Measurements from ENCODE around the gene CHORDC1.
"Not testable (repeated sequence)": the region's sequence is repeated elsewhere in the genome, so short reads cannot be mapped to it uniquely, and the experiment has no call there.

Gene CHORDC1

GRCh38 chr11:90216611-90217010, 6.2 kb downstream of the CHORDC1 start:
- no peak for DNase-seq (ENCODE audit: low read depth in 1 of 2, low spot score in 1 of 2)

DNA sequence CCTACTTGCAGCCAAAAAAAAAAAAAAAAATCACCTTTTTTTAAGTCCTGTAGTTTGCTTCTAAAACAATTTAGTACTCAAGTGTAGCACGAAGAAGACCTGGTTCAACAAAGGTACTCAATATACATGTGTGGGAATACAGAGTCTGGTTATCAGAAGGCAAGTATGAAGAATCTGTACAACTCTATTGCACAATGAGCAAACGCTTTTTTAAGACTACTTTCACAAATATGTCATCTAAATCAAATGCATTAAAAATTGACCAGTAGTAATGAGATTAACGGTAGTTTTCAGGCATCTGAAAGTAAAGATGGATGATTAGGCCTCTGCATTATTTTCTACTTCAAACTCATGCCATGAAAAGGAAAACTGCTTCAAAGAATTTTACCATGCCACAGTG, 9.5 kb downstream of the CHORDC1 start:
- DNase-seq (ENCODE audit: low read depth in 1 of 2, low spot score in 1 of 2) = no peak

- no peak for DNase-seq (ENCODE audit: low read depth in 1 of 2, low spot score in 1 of 2)
These were observed 14.0 kb downstream of the CHORDC1 start for GRCh38 chr11:90208857-90209256.

- DNase-seq (ENCODE audit: low read depth in 1 of 2, low spot score in 1 of 2) = not testable (repeated sequence)
These were observed 14.9 kb downstream of the CHORDC1 start for GRCh38 chr11:90207992-90208391.

DNA sequence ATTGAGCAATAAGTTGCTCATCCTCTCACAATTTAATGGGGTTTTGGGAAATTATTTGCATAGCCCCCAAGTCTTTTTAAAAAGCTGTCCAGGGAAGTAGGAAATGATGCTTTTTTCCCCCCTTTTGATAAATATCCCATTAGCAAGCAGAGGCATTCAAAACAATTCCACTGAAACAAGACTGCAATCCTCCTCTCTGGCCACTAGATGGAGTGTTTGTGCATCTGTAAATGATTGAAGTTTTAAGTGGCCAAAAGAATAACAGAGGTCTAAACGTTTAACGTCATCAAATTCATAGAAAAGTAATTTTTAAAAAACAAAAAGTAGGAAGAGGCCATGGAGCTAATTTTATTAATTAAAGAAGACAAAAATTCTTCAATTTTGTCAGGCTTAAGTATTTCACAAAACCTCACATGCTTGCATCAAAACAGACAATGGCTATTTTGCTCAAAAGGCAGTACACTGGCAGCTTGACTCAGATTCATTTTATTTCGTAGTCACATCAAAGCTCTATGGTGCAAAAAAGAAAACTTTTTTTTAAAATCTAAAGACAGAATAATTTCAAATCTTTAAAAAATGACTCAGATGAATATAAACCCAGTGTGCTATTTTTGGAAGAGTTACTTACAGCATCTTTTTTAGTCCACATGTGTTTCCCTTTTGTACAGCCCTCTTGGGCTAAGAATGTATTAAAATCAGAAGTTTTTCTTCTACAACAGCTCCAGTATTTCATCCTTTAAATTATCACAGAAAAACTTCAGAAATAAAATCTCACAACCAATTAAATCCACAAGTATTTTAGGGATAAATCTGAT, 17.8 kb downstream of the CHORDC1 start:
- no peak for DNase-seq (ENCODE audit: low read depth in 1 of 2, low spot score in 1 of 2)

GRCh38 chr11:90204407-90204806, 18.4 kb downstream of the CHORDC1 start:
- DNase-seq (ENCODE audit: low read depth in 1 of 2, low spot score in 1 of 2) = no peak

- DNase-seq (ENCODE audit: low read depth in 1 of 2, low spot score in 1 of 2) = no peak
These were observed 20.5 kb downstream of the CHORDC1 start for GRCh38 chr11:90202342-90202741.

- no peak for DNase-seq (ENCODE audit: low read depth in 1 of 2, low spot score in 1 of 2)
These were observed 25.5 kb downstream of the CHORDC1 start for GRCh38 chr11:90197377-90197776.

DNA sequence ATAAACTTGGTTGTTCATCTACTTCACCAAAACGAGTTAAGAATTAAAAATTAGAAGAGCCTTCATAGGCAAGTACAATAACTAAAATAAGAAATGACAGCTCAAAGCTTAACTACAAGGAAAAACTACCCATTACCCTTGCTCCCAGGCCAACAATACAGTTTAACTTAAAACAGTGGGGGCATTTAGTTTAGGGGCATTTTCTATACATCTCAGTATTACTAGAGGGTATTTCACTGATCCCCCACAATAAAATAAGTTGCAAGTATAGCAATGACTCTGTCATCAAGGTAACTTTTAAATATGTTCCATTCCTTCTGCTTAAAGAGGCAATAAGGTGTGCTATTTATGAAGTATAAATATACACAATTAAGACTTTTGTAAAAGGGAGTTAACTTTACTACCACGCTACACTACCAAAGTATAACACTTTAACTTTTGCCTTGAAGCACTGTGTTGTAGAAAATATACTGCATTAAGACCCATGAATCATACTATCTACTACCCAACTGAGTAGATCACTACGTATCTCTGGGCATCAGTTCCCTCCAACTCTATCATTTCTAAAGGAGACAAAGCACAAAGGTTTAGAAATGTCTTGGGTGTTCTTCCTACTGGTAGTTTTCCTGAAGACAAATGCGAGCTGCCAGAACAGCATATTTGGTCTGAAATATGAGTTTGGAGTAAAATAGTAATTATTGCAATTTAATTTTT, 29.8 kb downstream of the CHORDC1 start:
- DNase-seq (ENCODE audit: low read depth in 1 of 2, low spot score in 1 of 2) = no peak

GRCh38 chr11:90189011-90189410, 33.8 kb downstream of the CHORDC1 start:
- DNase-seq (ENCODE audit: low read depth in 1 of 2, low spot score in 1 of 2) = no peak

GRCh38 chr11:90187839-90188238, 35.0 kb downstream of the CHORDC1 start:
- DNase-seq (ENCODE audit: low read depth in 1 of 2, low spot score in 1 of 2) = no peak

DNA sequence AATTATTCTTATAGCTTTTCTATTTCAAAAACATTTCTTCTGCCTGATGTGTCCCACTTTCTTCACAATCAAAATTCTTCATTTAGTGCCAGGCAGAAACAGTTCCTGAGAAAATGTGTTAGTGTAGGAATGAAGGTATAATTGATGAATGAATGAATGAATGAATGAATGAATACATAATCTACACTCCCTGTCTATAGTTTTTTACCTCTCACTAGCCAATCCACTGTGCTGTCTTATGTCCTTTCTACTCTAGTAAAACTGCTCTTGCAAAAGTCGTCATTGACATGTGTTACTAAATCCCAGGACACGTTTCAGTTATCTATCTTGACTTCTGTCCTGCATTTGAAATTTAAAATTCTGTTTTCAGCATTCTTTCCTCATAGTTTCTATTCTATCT, 42.9 kb downstream of the CHORDC1 start:
- no peak for DNase-seq (ENCODE audit: low read depth in 1 of 2, low spot score in 1 of 2)

DNA sequence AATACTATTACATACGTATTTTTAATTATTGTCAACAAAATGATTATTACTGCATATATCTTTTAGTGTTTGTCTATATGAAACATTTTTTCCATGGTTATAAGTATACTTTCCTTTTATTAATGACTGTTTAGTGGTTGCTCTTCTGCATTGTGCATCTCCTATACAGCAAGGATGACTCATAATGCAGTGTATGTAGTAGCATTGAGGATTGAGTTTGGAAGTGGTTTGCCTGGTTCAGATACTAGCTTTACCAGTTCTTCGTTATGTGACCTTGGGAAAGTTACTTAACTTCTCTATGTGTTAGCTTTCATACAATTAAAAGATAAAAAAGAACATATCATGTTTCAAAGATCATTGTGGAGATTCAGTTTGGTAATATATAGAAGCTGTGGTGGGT, 44.1 kb downstream of the CHORDC1 start:
- no peak for DNase-seq (ENCODE audit: low read depth in 1 of 2, low spot score in 1 of 2)

GRCh38 chr11:90176069-90176468, 46.8 kb downstream of the CHORDC1 start:
- no peak for DNase-seq (ENCODE audit: low read depth in 1 of 2, low spot score in 1 of 2)

- no peak for DNase-seq (ENCODE audit: low read depth in 1 of 2, low spot score in 1 of 2)
These were observed 51.5 kb downstream of the CHORDC1 start for GRCh38 chr11:90171359-90171758.

- DNase-seq (ENCODE audit: low read depth in 1 of 2, low spot score in 1 of 2) = no peak
These were observed 54.3 kb downstream of the CHORDC1 start for GRCh38 chr11:90168571-90168970.

DNA sequence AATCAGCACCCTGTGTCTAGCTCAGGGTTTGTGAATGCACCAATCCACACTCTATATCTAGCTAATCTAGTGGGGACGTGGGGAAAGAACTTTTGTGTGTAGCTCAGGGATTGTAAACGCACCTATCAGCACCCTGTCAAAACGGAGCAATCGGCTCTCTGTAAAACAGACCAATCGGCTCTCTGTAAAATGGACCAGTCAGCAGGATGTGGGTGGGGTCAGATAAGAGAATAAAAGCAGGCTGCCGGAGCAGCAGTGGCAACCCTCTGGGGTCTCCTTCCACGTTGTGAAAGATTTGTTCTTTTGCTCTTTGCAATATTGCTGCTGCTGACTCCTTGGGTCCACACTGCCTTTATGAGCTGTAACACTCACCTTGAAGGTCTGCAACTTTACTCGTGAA, 55.1 kb downstream of the CHORDC1 start:
- DNase-seq (ENCODE audit: low read depth in 1 of 2, low spot score in 1 of 2) = not testable (repeated sequence)

DNA sequence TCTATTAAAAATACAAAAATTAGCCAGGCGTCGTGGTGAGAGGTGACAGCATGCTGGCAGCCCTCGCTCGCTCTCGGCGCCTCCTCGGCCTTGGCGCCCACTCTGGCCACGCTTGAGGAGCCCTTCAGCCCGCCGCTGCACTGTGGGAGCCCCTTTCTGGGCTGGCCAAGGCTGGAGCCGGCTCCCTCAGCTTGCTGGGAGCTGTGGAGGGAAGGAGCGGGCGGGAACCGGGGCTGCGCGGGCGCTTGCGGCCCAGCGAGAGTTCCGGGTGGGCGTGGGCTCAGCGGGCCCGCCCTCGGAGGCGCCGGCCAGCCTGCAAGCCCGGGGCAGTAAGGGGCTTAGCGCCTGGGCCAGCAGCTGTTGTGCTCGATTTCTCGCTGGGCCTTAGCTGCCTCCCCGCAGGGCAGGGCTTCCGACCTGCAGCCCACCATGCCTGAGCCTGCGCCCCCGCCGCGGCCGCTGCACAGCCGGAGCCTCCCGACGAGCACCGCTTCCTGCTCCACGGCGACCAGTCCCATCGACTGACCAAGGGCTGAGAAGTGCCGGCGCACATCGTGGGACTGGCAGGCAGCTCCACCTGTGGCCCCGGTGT, 55.8 kb downstream of the CHORDC1 start:
- DNase-seq (ENCODE audit: low read depth in 1 of 2, low spot score in 1 of 2) = not testable (repeated sequence)
